HG03439 (cell line): ENCODE data around the gene ITLN1.

Source experiments
- ATAC-seq: cut with Tn5 transposase; IDR thresholded peaks from one replicate; pipeline ENCODE4 v1.9.1; 2021; ENCODE audit warnings: mild to moderate bottlenecking, moderate library complexity; ENCODE audit not compliant: unreplicated experiment

Gene ITLN1

GRCh38 chr1:160827418-160827817 lies 57.6 kb downstream of the ITLN1 start:
- no peak for ATAC-seq

DNA sequence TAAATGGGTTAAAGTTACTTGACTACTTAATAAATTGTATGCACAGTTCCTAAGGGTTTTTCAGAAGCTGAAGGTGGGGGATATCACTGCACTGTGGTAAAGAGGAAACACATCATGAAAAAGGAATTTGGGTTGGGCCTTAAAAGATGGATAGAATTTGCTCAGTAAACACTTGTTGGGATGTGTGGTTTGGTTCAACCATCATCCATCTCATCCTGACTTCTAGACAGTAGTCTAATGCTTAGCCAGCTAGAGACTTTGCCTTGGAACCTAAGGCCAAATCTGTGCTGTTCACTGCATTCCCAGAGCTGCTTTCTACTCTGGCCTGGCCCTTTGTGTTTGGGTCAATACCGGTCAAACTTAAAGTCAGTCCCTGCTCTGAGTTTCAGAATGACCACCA lies 58.4 kb downstream of the ITLN1 start:
- no peak for ATAC-seq
